Gastroesophageal sphincter (tissue), 4 donors: ENCODE measurements around the gene CLSTN2. TPM values are rescaled to one million over a fixed set of nuclear protein-coding genes. Genes with fewer than 3 reads are reported as not detected.
A peak's percentile ranks its signal among the peaks of the same experiment; 100 is the strongest.

Source experiments
- ATAC-seq: fragments of 150-250 bp; one replicate; pipeline ENCODE4 v1.9.1; 2016; ENCODE audit warnings: mild to moderate bottlenecking, moderate library complexity
- H3K27ac ChIP-seq, 4 donors: fragments of 200-600 bp; sonication (generic) in 3 of 4; 1 replicate in 3 of 4; 2 replicates in 1 of 4; pipeline ENCODE4 v1.5.1; 2016 to 2019
- H3K27me3 ChIP-seq: fragments of 200-600 bp; sonication (generic); one replicate; pipeline ENCODE4 v1.5.1; 2019
- H3K36me3 ChIP-seq, 2 donors: fragments of 200-600 bp; sonication (generic); one replicate each; pipeline ENCODE4 v1.5.1; 2019; ENCODE audit warnings: control low read depth in 1 of 2
- H3K4me1 ChIP-seq, 3 donors: fragments of 200-600 bp; sonication (generic); 1 replicate in 2 of 3; 2 replicates in 1 of 3; pipeline ENCODE4 v1.5.1; 2016 to 2019; ENCODE audit warnings: control low read depth in 2 of 3
- H3K4me3 ChIP-seq, 2 donors: fragments of 200-600 bp; sonication (generic); one replicate each; pipeline ENCODE4 v1.5.1; 2019; ENCODE audit warnings: mild to moderate bottlenecking in 1 of 2, moderate library complexity in 1 of 2
- H3K9me3 ChIP-seq, 3 donors: fragments of 200-600 bp; sonication (generic); one replicate each; pipeline ENCODE4 v1.5.1; 2017 to 2019; ENCODE audit warnings: control low read depth in 2 of 3
- EP300 ChIP-seq: sonication (generic); formaldehyde crosslinking; IDR thresholded peaks from one replicate; pipeline ENCODE4 v1.6.1; 2017; ENCODE audit warnings: antibody characterized with exemption, mild to moderate bottlenecking
- POLR2A ChIP-seq, 2 donors: fragments of 450-650 bp; IDR thresholded peaks; one replicate each; pipeline ENCODE4 v1.6.1; 2017; ENCODE audit warnings: antibody characterized with exemption in 2 of 2, mild to moderate bottlenecking in 2 of 2, moderate library complexity in 1 of 2
- POLR2AphosphoS5 ChIP-seq: sonication (generic); formaldehyde crosslinking; IDR thresholded peaks from one replicate; pipeline ENCODE4 v1.6.1; 2017; ENCODE audit warnings: antibody characterized with exemption
- WGBS, 2 donors: methylation state at CpG; one replicate each; pipeline ENCODE4 v1.1.5; 2018; ENCODE audit warnings: low coverage in 1 of 2; 5-methylcytosine and 5-hydroxymethylcytosine counted together
- total RNA-seq, 4 donors: library from RNA; depleted of rRNA; stranded (reverse); fragments of >200 nt; gene quantifications; one replicate each; pipeline ENCODE4 v1.1.0, GENCODE V29; 2016
- TF ChIP-seq, protein P1 (sequence below), 4 experiments: fragments of 200-600 bp in 2 of 4; fragments of 450-650 bp in 2 of 4; sonication (generic) in 1 of 4; IDR thresholded peaks; one replicate each; pipeline ENCODE4 v1.5.1; 2017 to 2019; ENCODE audit warnings: antibody characterized with exemption in 4 of 4, mild to moderate bottlenecking in 2 of 4, moderate library complexity in 2 of 4

The CLSTN2 gene
- total RNA-seq, 4 donors from 2014 or later, result 6.6 to 9.7 (median 7.7) TPM

DNA sequence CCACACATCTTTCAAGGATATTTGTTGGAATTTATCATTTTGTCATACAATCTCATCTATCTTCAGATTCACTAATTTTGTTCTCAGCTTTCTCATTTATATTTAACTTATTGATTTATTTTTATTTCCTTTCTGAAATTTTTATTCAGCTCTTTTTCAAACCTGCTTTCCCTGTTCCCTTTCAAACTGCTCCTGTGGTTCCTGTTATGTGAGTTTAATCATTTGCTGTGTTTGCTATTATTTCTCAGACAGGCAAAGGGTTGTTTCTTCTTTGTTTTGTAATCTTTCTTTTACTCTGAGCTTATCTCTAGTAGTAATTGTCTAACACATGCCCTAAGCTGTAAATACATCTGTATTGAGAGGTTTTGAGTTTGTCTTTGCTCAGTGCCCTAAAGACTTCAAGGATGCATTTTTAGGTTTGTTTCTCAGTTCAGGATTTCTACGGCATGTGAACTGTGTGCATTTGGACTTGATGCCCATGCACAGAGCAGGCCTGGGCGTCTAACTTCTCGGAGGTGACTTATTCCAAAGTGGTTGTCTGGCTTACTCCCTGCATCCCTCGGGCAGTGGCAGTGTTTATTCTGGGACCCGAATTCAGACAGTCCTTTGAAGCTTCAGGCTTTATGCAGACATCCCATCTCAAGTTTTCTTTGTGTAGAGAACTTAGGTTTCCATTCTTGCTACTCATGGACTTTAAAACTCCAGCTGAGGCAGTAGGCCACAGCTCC lies 587.8 kb downstream of the CLSTN2 start:
- no peak overlapping the region for H3K27ac ChIP-seq
- no peaks in the 10 kb centered on the region for H3K36me3 ChIP-seq
- no peaks in the 10 kb centered on the region for H3K4me1 ChIP-seq
- TF ChIP-seq POLR2A (IDR thresholded peaks at IDR 0.05), result no peak
- no peak for TF ChIP-seq EP300
- TF ChIP-seq, protein P1, sequence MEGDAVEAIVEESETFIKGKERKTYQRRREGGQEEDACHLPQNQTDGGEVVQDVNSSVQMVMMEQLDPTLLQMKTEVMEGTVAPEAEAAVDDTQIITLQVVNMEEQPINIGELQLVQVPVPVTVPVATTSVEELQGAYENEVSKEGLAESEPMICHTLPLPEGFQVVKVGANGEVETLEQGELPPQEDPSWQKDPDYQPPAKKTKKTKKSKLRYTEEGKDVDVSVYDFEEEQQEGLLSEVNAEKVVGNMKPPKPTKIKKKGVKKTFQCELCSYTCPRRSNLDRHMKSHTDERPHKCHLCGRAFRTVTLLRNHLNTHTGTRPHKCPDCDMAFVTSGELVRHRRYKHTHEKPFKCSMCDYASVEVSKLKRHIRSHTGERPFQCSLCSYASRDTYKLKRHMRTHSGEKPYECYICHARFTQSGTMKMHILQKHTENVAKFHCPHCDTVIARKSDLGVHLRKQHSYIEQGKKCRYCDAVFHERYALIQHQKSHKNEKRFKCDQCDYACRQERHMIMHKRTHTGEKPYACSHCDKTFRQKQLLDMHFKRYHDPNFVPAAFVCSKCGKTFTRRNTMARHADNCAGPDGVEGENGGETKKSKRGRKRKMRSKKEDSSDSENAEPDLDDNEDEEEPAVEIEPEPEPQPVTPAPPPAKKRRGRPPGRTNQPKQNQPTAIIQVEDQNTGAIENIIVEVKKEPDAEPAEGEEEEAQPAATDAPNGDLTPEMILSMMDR (IDR thresholded peaks at IDR 0.05), result no peak
- no peak for TF ChIP-seq POLR2AphosphoS5
- no peaks in the 10 kb centered on the region for H3K27me3 ChIP-seq
- no peak for ATAC-seq
- peaks cover 0 to 29% (median 0%) of the 10 kb centered on the region in 3 donors for H3K9me3 ChIP-seq
- no peak overlapping the region for H3K4me3 ChIP-seq
- 78% methylated on average over 4 of the region's 5 CpGs; no CpG with 5 or more reads in 1 of the 2 donors for WGBS, 2 donors

DNA sequence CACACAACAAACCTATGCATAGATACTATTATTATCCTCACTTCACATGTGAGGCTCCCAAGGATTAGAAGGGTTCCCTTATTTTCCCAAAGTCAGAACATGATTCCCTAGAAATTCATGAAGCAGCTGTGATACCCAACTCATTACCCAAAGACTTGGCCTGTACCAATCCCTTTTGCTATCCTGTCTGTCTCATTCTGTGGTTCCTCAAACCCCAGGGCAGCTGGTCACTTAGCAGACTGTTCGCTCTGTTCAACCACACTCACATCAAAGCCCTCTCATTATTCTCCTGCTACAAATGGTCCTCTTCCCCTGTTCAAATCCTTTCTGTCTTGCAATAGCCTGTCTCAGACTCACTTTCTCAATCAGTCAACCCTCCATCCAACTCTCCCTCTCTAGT lies 588.6 kb downstream of the CLSTN2 start:
- Histone ChIP-seq H3K36me3 (no peaks in the 10 kb centered on the region), H3K27me3 (no peaks in the 10 kb centered on the region), H3K4me3 (no peak overlapping the region), H3K4me1 (no peaks in the 10 kb centered on the region), H3K27ac (no peak overlapping the region), H3K9me3 (peaks cover 0 to 21% (median 0%) of the 10 kb centered on the region in 3 donors)
- ATAC-seq, result no peak
- TF ChIP-seq POLR2AphosphoS5 (no peak), EP300 (no peak), POLR2A (IDR thresholded peaks at IDR 0.05) (no peak)
- TF ChIP-seq, protein P1 (IDR thresholded peaks at IDR 0.05), result no peak
- WGBS, 2 donors, result 83% methylated on average over 1 of the region's 1 CpG; no CpG with 5 or more reads in 1 of the 2 donors

DNA sequence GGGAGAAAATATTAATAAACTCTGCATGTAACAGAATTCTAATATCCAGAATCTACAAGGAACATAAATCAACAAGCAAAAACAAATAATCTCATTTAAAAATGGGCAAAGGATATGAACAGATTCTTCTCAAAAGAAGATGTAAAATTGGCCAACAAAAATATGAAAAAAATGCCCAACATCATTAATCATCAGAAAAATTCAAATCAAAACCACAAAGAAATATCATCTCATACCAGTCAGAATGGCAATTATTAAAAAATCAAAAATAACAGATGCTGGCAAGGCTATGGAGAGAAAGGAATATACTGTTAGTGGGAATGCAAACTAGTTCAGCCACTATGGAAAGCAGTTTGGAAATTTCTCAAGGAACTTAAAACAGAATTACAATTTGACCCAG lies 592.2 kb downstream of the CLSTN2 start:
- Histone ChIP-seq H3K27me3 (no peaks in the 10 kb centered on the region), H3K27ac (no peak overlapping the region), H3K9me3 (no peaks in the 10 kb centered on the region), H3K4me3 (no peak overlapping the region), H3K36me3 (no peaks in the 10 kb centered on the region), H3K4me1 (peaks cover 0 to 5% (median 0%) of the 10 kb centered on the region in 3 donors)
- TF ChIP-seq POLR2AphosphoS5 (no peak), EP300 (no peak), POLR2A (IDR thresholded peaks at IDR 0.05) (no peak)
- TF ChIP-seq, protein P1 (IDR thresholded peaks at IDR 0.05), result no peak
- no peak for ATAC-seq

DNA sequence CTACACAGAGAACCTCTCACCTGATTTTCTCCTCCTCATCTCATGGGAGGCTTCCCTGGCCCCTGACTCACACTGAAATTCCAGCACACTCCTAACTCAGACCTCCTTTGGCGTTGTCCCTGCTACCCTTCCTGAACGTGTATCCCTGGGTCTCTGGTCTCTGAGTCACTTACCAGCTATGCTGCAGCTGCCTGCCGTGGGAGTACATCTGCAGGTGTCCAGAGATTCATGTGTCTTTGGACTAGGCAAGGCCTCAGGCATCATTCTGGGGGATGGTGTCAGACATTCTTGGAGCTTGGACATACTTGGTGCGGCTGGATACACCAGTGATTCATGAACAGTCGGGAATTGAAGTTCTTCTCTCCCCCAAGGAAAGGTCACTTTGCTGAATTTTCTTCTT lies 594.1 kb downstream of the CLSTN2 start:
- ATAC-seq, result peak; percentile 31
- H3K36me3 ChIP-seq, result no peaks in the 10 kb centered on the region
- WGBS, 2 donors, result 38% methylated on average over 5 of the region's 5 CpGs; no CpG with 5 or more reads in 1 of the 2 donors
- H3K4me1 ChIP-seq, result peaks cover 0 to 5% (median 0%) of the 10 kb centered on the region in 3 donors
- TF ChIP-seq, protein P1 (IDR thresholded peaks at IDR 0.05), result no peak
- TF ChIP-seq EP300 (no peak), POLR2AphosphoS5 (no peak), POLR2A (IDR thresholded peaks at IDR 0.05) (no peak)
- no peaks in the 10 kb centered on the region for H3K9me3 ChIP-seq
- no peak overlapping the region for H3K27ac ChIP-seq
- H3K27me3 ChIP-seq, result no peaks in the 10 kb centered on the region
- H3K4me3 ChIP-seq, result no peak overlapping the region

DNA sequence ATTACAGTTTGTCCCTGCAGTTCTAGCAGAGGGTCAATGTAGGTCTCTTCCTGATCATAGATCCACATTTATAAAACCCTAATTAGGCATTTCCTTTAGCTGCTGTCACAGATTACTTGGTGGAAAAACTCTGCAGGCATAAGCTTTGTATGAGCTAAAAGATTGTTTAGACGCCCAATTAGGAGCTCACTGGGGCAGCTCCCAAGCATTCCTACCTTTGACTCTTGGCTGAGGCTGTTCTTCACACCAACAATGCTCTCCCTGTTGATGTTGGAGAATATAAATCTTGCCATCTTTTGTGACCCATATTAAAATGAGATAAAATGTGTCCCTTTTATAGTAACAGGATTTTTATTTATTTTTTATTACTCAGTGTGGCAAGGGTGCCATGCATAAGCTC lies 594.6 kb downstream of the CLSTN2 start:
- 29 to 55% methylated on average over 1 of the region's 1 CpG for WGBS, 2 donors
- peaks cover 0 to 5% (median 0%) of the 10 kb centered on the region in 3 donors for H3K4me1 ChIP-seq
- ATAC-seq, result no peak
- TF ChIP-seq EP300, result no peak
- no peak for TF ChIP-seq POLR2A (IDR thresholded peaks at IDR 0.05)
- TF ChIP-seq, protein P1 (IDR thresholded peaks at IDR 0.05), result no peak
- H3K27me3 ChIP-seq, result no peaks in the 10 kb centered on the region
- H3K36me3 ChIP-seq, result no peaks in the 10 kb centered on the region
- no peaks in the 10 kb centered on the region for H3K9me3 ChIP-seq
- H3K27ac ChIP-seq, result no peak overlapping the region
- no peak overlapping the region for H3K4me3 ChIP-seq
